CD4-positive, alpha-beta T cell treated with Interleukin-17A for 1 hour (primary cell): Measurements from ENCODE around the gene SYTL3.

Source experiments
- DNase-seq: peaks from one replicate; pipeline ENCODE4 v3.0.0-alpha.2; 2020

The SYTL3 gene

DNA sequence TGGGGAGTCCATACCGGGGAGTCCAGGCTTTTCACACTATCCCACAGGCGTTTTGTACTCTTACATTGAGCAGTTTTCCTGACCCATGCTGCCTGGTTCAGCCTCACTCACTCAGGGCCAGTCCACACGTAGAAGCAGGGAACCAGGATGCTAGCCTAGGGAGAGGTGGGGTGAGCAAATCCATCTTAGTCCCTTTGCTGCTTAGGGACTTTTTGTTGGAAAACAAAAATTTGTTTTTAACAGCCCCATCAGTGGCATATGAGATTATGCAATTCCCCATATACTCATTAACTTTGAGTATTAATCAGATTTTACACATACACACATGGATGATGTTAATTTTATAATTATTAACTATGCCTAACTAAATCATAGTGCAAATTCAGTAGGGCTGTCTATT, 85.2 kb downstream of the SYTL3 start:
- DNase-seq: no peak

DNA sequence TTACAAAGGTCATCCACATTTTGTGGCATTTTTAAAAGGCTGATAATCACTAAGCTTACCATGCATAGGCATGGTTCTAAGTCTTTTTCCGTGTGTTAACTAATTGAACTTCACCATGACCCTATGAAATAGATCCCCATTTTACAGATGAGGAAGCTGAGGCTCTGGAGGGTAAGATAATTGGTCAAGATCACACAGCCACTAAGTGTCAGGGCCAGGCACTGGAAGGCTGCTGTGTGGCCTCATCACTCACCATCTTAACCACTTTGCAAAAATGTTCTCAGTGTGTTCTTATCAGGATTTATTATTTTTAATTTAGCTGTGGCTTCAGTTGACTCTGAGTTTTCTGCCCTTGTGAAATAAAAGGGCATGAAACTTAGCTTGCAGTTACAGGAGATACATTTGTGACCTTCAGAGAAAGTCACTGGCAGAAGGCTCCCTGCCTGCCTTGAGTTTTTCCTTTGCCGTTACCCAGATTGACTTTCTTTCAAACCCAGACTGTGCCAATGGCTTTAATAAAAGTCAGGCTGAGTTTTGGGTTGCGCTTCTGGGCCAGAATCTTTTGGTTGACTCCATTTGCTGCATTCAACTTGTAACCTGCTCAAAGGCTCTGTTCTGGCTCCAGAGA, 87.3 kb downstream of the SYTL3 start:
- DNase-seq: no peak

DNA sequence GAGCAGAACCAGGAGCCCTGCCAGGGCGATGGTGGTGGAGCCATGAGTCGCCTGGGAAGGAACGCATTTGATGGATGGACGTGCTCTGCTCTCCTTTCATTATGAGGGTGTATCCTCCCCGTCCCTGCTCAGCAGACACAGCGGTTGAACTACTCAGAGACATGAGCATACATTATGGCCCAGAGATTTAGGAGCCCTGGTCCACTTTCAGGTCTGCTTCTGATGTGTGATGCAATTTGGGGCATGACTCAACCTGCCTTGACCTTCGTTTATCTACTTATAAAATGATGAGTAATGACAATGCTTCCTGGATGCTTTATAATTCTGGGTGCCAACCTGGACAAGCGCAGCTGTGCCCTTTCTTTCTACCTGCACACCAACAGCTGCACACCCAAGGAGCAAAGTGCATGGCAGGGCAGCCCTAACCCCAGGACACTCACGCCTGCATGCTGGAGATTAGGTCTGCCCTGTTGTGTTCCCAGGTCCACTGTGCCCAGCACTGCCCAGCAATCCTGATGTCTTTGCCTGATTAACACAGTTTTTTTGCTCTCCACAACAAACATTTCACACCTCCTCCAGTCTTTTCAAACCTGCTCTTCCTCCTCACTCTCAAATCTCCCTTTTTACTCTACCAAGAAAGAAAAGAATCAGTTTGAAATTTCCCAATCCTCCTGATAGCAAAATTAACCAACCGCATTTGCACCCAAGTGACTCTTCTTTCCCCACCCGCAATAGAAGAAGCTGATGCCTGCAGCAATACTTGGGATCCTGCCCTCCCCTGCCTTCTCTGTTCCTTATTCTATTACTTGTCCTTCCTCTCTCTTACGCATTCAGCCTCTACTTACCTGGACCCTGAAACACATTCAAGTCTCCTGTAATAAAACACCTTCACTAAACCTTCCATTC, 88.1 kb downstream of the SYTL3 start:
- no peak for DNase-seq

DNA sequence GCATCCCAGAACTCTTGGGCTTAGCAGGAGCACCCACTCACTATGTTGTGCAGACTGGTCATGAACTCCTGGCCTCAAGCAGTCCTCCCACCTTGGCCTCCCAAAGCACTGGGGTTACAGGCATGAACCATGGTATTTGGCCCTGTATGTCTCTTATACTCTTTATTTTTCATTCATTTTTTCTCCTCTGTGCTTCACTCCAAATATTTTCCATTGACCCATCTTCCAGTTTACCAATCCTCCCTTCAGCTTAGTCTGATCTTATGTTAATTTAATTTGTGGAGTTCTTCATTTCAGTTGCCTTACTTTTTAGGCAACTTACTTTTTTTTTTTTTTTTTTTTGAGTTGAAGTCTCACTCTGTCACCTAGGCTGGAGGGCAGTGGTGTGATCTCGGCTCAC, 89.8 kb downstream of the SYTL3 start:
- DNase-seq: no peak

DNA sequence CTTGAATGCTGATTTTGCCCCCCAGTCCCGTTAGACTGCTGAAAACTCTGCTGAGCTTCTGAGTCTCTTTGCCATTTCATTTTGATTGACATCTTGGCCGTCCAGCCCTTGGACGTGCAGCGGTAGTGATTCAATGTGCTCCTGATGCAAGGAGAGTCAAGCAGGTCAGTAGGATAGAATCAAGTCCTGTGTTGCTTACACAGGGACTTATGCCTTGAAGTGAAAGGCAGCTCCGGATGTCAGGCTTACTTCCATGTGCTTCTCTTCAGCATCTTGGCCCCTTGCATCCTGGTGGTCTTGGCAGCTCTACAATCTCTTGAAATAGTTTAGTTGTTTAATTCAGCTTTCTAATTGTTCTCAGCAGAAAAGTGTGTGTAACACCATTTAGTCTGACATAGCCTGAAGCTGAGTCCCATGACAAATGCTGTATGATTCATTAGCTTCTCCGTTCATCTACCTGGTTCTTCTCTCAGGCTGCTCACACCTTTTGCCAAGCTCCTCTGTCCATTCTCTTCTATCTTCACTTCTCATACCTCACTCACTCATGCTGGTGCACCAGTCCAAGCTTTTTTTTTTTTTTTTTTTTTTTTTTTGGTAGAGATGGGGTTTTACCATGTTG, 93.3 kb downstream of the SYTL3 start:
- DNase-seq: no peak

DNA sequence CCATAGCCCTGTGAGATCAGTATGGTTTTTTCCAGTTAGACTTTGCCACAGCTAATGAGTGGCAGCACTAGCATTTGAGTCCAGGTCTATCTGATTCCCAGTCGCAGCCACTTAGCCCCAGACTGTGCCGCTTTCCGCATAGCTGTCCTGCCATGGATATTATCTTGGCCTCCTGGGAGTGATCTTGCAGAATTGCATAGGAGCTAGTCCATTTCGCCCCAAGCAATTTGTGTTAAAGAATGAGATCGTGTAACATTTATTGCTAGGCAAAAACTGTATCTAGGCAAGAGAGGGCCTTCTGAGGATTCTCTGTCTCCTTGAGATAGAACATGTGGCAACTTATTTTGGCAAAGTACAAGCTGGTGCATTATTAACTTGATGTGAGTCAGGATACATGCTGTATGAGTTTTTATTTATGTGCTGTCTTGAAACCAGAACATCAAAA, 95.2 kb downstream of the SYTL3 start:
- DNase-seq: no peak

DNA sequence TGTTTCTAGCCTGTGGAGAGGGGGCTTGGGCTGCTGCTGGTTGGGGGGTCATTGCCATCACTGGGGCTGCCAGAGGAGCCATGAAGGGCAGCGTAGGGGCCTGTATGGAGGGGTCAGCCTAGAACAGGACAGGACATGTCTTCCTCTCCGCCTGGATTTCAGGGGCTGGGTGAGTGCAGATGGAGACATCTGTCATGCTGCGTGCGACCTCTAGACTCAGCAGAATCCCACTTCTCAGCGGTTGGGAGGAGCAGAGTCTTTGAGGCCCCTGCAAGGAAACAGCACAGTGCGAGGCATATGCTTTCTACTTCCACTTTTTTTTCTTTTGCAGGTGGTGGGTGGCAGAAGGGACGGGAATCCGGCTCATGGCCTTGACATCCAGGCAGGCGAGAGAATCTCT, 101.4 kb downstream of the SYTL3 start:
- DNase-seq: no peak

DNA sequence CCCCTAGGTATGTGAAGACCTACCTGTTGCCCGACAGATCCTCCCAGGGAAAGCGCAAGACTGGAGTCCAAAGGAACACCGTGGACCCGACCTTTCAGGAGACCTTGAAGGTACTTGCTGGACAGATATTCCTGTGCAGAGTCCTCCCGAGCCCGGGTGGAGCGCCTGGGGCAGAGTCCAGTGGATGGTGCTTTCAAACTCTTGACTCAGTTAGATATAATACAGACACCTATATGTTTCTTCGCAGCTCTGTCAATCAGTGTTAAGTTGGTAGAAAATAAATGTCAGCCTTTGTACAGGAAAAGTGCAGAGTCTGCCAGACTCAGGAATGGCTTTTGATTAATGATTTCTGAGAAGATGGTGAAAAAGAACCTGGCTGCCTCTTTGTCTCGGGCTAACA, 102.1 kb downstream of the SYTL3 start:
- DNase-seq: no peak

DNA sequence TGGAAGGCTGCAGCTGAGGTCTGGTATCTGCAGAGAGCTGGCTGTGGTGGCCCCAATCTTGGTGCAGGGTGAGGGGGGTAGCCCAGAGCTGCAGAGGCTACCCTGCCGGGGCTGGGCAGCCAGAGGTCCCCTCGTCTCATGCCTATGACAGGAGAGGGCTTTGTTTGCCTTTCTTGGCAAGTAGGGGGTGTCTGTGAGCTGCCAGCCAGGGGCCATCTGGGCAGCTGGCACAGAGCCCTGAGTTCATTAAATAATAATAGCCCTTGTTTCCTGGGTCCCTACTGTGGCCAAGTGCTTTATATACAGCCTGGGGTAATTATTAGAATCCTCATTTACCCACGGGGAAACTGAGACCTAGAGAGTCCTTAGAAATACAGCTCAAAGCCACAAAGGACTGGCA, 102.8 kb downstream of the SYTL3 start:
- peak; percentile 5 for DNase-seq

DNA sequence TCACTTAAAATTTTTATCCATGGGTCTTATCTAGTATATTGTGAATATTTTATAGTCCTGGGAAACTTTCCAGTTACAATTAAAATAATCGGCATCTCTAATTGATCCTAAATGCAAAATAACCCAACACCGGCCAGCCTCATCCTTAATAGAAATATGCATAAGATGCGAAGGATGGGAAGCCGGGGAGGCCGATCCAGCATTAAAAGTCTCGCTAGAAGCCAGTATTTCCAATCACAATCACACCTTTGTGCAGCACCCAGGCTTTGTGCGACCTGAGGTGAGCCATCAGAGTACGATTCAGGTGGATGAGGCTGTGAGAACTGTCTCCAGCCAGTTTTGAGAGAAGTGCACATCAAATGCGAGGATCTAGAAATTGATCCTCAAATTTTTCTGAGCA, 104.0 kb downstream of the SYTL3 start:
- no peak for DNase-seq

DNA sequence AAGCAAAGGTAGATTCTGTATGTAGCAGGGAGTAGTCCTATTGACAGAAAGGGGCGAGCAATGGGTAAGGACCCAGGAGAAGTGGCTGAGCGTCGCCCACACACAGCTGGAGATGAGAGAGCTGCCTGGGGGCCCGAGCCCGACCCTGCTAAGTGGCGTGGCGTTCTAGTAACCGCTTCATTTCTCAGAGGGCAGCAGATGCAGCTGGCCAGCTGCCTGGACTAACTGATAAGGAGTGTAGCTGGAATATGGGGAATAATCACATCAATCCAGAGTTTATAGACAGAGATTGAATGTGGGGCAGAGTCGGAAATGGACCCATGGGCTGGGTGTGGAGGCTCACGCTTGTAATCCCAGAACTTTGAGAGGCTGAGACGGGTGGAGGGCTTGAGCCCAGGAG, 104.9 kb downstream of the SYTL3 start:
- no peak for DNase-seq

DNA sequence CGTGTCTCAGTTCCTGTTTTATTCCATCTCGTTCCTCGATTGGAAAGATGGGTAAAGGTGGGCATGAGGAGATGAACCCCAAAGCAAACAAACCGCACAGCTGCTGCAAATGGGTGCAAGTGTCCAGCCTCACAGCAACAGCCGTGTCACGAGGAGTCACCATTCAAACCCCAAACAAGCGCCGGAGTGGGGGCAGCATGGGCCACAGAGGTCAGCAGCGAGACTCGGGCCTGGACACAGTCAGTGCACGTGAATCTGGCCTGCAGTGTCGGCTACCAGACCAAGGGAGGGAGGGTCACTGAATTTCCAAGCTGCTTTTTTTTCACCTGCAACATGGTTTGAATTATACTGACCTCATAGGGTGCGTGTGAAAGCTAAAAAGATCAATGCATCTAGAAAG, 105.8 kb downstream of the SYTL3 start:
- no peak for DNase-seq

DNA sequence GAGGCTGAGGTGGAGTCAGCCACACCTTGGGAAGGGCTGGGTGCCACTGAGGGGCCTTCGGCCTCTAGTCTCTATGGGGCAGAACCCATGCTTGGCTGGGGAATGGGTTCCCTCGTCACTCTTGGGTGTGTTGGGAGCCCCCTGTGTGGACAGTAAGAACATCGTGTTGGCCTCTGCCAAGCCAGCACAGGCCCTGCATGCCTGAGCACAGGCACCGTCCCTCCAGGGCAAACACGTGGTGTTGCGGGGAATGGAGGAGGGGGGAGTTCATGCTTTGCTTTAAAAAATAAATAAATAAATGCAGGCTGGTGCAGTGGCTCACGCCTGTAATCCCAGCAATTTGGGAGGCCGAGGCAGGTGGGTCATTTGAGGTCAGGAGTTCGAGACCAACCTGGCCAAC, 106.3 kb downstream of the SYTL3 start:
- DNase-seq: no peak

DNA sequence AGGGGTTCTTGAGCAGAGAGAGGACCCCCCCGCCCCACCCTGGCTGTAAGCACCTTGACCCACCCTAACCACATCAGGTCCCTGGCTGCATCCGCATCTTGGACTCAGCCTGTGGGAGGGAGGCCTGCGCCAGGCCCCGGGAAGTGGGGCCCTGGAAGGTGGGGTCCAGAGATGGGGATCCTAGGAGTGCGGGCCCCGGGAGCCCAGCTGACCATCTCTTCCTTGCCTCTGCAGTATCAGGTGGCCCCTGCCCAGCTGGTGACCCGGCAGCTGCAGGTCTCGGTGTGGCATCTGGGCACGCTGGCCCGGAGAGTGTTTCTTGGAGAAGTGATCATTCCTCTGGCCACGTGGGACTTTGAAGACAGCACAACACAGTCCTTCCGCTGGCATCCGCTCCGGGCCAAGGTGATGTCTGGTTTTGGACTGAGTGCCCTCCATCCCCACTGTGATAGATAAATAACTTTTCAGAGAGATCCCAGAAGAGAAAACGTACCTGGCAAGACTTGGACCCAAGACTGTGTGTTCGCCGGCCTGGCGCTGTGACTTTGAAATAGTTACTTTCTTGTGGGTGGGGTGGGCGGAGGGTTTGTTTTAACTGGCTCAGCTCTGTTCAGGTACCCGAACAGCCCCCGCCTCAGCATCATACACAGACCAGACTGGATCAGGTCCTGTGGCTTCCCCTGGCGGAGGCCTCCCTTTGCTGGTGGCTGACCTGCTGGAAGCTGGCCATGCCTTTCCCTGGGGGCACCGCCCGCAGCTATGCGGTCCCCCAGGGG, 107.3 kb downstream of the SYTL3 start:
- no peak for DNase-seq

DNA sequence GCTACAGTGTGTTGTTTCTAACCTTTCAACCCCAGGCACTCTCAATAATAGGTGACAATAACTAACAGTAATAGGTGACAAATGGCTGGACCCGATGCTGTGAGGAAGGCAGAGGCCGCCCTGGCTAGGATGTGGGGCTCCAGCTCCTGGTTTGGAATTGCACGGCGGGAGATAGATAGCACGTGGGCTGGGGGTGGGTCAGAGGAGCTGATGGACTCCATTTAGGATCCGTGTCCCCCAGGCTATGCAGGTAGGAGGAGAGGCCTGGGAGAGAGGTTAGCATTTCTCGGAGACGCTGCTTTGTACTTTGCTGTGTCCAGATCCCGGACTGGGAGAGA, 107.9 kb downstream of the SYTL3 start:
- no peak for DNase-seq

DNA sequence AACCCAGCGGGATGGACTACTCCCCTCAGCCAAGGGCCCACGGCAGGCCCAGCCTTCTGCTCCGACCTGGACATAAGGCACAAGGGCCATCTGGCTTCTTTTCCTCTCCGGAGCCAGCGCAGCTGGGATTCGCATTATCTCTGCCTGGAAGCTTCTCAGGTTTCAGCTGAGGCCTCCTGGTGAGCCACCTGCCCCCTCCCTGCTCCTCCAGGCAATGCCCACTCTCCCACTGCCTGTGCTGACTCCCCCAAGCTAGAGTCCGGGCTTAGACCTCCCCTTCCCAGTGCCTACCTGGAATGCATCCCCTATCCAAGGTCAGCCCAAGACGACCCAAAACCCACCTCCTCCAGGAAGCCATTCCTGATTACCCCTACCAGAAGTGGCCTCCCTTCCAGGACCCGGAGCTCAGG, 108.6 kb downstream of the SYTL3 start:
- DNase-seq: peak; percentile 9

DNA sequence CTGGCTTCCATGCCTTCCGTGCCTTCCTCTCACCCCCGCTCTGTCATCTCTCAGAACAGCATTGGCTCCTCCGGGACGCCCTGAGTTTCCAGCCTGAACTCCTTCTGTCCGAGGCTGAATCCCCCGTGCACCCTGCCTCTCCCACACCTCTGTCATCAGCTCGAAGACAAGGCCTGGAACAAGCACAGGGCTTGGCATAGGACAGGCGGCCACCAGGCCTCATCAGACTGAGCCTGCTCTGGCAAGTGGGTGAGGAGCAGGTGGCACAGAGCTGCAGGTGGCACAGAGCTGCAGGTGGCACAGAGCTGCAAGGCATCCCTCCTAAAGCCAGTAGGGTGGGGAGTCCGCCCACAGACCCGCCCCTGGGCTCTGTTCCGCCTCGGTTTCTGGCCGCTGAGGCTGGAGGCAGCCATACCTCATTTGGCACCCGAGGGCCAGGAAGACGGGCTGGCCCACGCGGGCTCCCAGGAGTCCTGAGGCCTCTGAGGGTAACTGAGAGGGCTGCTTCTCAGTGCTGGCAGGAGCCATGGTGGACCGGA, 109.2 kb downstream of the SYTL3 start:
- DNase-seq: peak; percentile 16

DNA sequence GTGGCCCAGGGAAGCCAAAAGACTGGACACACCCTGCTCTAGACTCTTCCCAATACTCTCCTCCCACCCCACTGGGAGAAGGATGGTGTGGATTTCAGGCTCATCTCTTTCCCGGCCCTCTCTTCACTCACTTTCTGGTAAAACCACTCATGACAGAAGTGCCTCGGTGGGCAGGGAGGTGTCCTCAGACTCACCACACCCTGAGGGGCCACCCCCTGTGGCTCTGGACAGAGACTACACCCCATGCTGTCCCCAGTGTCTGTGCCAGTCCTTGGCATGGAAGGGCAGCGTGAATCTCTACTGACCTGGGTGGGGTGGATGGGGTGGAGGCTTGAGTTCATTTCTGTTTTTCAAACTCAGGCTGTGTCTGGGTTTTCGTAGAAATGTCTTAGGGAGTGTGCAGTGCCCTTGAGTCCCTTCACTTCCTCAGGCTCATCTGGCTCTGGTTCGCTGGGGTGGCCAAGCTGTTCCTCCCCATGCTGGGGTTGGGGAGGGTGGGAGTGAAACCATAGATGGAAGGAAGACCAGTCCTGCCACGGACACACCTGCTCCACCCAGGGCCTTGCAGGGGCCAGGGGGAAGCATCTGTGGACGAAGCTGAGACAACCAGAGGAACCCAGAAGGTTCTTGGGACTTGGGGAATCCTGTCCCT, 110.2 kb downstream of the SYTL3 start:
- DNase-seq: peak; percentile 28

DNA sequence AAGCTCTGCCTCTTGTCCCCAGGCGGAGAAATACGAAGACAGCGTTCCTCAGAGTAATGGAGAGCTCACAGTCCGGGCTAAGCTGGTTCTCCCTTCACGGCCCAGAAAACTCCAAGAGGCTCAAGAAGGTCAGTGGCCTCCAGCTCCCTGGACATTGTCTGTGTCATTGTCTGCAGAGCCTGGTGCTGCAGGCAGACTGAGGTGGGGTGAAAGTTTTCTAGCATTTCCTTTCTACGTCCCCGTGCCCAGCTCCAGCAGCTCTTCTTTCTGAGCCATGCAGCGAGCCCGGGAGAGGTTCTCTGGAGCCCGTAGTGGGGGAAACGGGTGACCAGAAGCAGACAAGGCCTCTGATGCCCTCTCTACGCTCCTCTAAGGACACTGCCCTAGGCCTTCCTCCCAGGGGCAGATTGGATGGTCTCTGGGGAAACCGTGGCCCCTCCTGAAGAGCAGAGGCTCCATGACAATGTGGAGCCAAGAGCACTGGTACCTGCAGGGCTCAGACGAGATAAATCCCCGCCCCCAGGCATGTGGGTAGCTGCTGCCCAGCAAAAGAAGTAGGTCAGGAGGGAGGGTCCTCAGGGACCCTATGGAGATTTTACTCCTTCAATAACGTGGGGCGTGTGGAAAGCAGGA, 110.9 kb downstream of the SYTL3 start:
- peak; percentile 22 for DNase-seq

DNA sequence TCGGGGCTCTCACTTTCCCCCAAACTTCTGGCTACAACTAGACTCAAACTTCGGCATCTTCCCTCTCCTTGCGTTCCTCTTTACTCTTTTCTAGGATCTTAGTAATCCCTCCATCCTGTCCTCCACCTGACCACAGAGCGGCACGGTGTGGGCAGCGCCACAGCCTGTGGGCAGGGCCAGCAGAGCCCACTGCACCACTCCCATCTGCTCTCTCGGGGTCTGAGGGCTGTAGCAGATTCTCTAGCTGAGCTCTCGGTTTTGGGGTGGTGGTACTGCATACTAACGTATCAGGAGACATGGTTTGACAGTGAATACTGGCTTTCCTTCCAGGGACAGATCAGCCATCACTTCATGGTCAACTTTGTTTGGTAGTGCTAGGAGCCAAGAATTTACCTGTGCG, 111.9 kb downstream of the SYTL3 start:
- peak; percentile 32 for DNase-seq

DNA sequence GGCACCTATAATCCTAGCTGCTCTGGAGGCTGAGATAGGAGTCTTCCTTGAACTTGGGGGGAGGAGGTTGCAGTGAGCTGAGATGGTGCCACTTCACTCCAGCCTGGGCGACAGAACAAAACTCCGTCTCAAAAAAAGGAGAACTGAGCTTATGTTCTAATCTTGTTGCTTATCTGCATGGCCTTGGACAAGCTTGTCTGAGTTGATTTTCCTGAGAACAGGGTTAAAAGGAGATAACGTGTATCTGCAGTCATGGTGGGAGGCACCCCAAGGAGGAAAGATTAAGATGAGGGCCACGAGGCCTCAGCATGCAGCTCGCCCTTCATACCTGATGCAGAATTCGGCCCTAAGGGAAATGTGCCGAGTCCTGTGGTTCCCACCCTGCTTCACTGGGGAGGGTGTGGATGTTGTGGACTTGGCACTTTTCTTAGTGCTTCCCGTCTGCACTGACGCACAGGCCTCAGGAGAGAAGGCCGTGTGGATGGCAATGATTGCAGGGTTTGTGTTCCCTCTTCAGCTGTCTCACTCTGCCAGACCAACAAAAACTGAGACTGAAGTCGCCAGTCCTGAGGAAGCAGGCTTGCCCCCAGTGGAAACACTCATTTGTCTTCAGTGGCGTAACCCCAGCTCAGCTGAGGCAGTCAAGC, 113.1 kb downstream of the SYTL3 start:
- DNase-seq: peak; percentile 42
